Stimulated activated CD4-positive, alpha-beta T cell treated with anti-CD3 and anti-CD28 coated beads, Interleukin-4, amount 100 ng/mL, for 4 hours (primary cell): ENCODE results near the gene NCK2.
"Not testable (repeated sequence)": the region's sequence is repeated elsewhere in the genome, so short reads cannot be mapped to it uniquely, and the experiment has no call there.

Experiments used
- DNase-seq, 2 experiments: peaks; one replicate each; pipeline ENCODE4 v3.0.0-alpha.2; 2020

Gene NCK2

DNA sequence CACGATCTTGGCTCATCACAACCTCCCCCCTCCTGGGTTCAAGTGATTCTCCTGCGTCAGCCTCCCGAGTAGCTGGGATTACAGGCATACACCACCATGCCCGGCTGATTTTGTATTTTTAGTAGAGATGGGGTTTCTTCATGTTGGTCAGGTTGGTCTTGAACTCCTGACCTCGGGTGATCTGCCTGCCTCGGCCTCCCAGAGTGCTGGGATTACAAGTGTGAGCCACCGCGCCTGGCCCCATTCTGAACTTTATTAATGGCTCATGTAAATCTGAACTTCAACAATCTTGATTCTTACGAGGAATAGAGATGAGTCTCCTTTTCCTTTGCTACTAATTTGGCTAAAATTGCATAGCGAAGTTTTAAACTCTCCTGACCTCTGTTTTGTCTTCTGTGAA is 12.2 kb downstream of the NCK2 start:
- not testable (repeated sequence) for DNase-seq

DNA sequence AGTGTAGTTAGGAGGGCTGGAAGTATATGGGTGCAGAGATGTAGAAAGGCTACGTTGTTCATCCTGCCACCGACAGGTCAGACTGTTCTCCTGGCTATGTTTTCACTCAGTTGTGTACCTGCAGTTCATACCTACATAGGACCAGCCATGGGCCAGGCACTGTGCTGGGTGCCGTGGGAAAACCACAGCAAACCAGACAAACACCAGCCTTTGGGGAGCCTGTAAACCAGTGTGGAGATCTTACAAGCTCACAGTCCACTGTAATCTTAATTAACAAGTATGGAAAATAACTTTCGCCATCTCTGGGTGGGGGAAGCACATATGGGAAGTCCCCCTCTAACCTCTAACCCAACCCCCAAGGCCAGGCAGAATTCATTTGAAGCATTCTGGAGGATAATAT is 12.7 kb downstream of the NCK2 start:
- no peak for DNase-seq

DNA sequence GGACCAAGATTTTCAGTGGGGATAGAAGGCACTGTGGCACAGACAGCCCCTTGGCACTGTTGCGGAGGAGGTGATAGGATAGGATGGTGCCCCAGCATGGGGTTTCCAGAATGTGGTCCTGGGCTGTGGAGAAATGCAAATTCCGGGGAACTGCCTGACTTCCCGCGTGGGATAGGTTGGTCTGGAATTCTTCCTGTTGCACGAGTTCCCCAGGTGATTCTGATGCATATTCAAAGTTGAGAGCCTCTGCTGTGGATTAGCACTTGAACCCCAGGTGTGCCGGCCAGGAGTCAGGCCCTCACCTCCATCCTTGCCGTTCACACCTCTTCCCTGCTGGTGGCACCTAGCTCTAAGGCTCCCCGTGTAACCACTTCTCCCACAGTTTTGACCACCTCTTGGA is 15.5 kb downstream of the NCK2 start:
- no peak for DNase-seq

DNA sequence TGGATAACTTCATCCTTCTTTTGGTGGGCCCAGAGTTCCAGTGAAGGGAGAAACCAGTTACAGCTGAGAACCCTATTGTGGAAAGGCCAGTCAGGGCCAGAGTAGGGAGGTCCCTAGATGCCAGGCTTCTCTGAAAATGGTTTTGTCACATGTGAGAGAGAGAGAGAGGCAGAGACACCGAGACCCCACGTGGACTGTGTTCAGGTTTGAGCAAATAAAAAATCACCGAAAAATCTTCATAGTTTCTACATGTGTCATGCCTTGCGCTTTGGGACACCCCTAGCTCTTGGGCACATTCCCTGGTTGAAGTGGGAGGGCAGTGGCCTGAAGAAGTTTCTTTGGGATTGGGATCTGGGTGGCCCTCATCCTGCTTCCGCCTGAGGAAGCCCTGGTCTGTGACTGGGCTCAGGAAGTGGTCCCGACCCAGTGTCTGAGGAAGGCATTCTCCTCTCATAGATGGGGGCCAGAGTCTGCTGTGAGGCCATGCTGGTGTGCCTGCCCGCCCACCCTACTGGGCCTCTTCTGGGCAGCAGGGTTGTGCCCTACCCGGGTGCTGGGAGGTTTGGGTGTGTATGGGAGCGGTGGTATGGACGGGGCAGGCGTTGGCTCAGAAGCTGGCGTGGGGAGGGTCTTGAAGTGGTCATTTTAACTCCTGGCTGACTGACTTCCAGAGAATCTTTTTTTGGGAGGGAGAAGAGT is 16.1 kb downstream of the NCK2 start:
- no peak for DNase-seq

DNA sequence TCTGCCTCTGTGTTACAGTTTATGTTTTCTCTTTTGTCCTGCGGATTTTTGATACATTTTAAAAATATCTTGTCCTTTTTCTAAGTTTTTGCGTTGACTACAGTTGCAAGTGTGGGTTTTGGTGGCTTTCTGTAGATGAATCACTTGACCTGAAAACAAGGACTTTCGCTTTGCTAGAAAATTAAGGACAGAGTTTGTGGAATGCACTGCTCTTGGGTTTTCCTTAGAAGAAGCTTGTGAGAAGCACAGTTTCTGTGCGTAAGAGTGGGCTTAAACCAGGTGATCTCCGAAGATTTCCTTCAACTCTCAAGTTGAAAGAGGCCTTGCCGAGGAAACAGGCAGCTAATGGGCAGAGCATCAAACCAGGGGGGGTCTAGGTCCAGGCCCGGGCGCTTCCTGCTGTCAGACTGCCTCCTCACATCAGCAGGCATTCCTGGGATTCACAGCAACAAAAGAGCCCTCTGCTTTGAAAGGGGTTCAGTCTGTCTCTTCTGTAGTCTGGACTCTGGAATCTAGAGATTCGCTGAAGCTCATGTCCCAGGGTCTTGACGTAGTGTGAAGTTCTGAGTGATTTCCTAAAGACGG is 17.3 kb downstream of the NCK2 start:
- no peak for DNase-seq

DNA sequence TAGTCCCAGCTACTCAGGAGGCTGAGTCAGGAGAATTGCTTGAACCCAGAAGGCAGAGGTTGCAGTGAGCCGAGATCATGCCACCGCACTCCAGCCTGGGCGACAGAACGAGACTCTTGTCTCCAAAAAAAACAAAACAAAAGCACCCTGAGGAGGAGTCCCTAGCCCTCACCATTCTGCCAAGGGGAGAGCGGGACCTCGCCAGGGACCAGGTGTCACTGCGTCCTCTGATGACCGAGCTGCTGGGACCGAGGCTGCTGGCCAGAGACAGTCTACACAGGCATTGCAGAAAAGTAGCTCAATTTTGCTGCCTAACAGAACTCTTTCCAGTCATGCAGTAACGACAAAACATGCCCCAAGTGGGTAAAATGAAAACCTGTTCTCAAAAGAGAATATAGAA is 18.4 kb downstream of the NCK2 start:
- DNase-seq, result no peak

DNA sequence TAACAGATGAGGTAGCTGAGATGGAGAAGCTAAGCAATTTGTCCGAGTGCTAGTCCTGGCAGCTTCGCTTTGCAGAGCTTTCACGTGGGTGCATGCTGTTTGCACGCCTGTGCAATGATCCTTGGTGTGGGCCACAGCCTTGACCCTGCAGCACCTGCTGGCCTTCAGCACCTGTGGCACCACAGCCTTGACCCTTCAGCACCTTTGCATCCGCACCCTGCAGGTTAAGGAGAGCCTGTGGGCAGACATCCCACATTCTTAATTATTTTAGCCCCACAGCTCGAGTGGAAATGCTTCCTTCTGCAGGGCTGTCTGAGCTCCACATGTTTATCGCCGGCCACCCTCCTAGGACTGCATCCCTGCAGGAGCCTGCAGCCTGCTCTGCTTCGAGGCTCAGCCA is 19.3 kb downstream of the NCK2 start:
- no peak for DNase-seq

DNA sequence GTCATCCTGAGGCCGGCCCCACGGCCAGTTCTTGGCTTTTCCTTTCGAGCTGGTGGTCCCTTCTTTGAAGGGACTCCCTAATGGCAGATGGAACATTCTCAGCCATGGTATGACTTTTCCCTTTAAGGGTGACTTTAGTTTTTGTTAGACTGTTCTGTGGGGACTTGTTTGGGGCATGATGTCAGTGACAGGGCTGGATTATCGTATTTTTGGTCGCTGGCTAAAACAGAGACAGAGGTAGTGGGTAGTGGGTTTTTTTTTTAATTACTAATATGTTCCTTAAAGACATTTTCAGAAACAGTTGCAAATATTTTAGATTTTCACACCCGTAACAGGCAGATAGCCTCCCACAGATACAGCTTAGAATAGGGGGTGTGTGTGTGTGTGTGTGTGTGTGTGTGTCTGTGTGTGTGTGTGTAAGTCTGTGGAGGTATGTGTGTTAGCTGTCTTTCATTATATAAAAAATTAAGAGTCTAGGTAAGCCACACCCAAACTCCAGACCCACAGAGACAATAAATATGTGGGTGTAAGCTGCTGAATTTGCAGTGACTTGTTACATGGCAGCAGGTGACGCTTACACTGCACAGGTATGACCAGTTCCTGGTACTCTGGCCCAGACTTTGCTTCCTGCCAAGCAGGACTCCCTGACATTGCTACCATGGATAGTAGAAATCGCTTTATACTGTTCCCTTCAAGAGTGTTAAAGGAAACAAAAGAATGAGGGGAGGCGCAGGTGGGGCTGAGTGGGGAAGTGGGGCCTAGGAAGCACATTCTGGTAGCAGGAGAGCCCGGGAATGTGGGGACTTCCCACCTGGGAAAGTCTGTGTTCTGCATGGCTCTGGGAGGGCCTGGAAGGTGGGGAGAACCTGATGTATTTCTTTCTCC is 20.9 kb downstream of the NCK2 start:
- DNase-seq, result peak in 1 of 2 experiments; percentile 36

DNA sequence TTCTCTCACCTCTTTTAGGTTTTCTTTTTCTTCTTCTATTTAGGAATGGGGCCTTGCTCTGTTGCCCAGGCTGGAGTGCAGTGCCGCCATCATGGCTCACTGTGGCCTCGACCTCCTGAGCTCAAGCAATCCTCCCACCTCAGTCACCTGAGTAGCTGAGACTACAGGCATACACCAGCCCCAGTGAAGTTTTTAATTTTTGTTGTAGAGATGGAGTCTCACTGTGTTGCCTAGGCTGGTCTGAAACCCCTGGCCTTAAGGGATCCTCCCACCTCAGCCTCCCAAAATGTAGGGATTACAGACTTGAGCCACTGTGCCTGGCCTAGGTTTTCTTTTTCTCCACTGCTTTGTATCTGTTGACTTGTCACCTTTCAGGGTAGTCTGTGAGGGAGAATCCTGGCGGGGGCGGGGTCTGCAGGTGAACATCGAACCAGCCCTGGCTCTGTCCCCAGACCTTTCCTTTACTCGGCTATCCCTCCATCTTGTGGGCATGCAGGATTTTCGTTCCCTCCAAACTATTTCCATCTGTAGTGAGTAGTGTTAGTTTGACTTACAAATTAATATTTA is 21.7 kb downstream of the NCK2 start:
- no peak for DNase-seq

DNA sequence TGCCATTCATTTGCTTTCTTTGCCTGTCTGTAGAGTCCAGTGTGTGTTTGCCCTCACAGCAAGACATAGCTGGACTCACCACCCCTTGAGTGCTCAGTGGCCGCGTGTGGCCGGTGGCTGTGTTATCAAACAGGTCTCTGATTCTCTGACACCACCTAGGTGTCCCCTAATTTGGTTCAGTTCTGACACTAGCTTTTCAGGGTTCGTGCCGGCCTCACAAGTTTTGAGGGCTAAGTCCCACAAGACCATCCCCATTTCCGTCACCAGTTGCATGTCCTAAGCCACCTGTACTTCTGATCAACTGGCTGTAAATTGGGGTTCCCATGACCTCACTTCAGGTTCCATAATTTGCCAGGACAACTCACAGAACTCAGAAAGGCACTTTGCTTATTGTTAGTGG is 23.5 kb downstream of the NCK2 start:
- DNase-seq, result no peak

DNA sequence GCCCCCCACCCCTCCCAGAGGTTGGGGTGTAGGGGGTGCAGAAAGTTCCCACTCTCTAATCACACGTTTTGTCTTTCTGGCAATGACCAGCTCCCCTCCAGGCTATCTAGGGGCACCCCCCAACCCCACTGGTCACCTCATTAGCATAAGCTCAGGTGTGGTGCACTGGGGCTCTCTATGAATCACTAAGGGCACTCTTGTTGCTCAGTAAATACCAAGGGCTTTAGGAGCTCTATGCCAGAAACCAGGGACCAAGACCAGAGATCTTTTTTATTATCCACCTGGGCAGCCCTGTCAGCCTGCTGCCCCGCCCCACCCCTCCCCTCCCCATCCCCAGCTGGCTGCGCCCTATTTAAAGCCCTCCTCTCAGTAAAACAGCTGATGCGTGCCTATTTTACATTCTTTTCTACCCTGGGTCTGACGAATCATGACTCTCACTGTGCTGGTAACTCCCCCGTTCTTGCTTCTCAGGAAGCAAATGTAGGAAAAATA is 24.3 kb downstream of the NCK2 start:
- DNase-seq, result no peak

DNA sequence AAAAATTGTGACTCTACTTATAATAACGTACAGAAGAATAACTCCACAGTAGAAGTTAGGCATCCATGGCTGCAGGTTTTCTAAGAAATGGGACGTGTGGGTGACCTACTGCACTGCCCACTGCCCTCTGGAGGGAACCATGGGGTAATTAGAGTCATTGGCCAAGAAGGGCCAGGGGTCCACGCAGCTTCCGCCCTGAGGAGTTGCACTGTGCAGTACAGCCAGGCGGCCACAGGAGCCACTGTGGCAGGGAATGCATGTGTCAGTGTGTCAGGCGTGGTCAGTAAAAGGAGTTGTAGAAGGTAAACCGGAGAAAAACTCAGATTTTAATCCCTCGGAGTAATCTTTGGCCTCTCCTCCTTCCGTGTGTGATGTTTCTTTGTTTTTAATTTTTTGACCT is 24.8 kb downstream of the NCK2 start:
- no peak for DNase-seq

DNA sequence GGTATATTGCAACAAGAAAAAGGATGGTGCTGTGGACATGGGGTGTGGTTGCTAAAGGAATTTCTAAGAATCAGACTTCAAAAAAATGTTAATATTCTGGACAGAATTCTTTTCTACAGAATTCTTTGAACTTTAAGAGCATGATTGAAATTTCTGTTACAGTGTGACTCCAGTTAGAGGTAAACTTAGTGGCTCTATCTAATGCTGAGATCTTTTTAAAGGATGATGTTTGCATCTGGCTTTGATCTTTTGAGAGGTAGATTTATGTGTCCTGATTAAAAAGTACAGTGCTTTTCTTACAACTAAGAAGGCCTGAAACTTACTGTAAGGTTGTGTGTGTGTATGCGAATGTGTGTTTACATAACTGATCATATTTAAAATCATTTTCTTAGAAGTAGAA is 25.4 kb downstream of the NCK2 start:
- no peak for DNase-seq

DNA sequence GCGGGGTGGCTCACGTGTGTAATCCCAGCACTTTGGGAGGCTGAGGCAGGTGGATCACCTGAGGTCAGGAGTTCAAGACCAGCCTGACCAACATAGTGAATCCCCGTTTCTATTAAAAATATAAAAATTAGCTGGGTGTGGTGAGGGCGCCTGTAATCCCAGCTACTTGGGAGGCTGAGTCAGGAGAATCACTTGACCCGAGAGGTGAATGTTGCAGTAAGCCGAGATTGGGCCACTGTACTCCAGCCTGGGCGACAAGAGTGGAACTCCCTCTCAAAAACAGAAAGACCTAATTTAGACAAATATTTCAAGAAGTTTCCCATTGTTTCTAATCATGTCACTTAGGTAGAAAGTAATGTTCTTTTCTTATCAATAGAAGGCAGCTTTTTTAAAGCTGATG is 26.6 kb downstream of the NCK2 start:
- DNase-seq, result not testable (repeated sequence)

DNA sequence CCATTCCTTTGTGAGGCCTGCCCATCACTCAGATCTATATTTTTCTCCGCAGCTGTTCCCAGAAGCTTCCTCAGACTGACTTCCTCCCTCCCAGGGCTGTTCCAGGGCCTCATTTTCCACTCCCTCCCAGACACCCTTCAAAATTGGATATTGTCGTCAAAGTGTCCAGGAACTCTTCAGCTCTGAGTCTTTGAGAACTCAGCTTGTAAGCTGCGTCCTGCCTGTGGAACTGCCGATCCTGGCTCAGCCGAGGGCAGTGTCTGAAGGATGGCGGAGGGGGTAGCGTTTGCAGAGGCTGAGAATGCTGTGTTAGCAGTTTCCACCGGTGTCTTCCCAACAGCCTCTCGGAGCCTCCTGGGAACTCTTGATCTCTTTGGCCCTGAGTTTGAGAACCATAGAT is 27.1 kb downstream of the NCK2 start:
- no peak for DNase-seq

DNA sequence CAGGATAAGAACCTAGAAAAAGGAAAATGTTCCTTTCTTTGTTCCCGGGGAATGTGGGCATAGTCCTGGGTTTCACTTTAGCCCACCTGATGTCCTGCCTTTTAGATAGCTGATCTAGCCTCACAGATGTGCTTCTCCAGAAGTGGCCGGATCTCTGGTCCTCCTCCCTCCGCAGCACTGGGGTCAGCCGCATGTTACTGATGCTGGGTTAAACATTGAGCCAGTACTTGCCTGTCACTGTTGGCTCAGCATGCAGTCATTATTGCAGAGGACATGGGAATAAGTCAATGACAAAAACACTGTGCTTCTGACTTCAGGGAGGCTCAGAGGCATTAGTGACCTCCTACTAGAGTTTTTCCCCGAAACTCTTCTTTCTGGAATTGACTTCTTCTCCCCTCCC is 27.6 kb downstream of the NCK2 start:
- no peak for DNase-seq

DNA sequence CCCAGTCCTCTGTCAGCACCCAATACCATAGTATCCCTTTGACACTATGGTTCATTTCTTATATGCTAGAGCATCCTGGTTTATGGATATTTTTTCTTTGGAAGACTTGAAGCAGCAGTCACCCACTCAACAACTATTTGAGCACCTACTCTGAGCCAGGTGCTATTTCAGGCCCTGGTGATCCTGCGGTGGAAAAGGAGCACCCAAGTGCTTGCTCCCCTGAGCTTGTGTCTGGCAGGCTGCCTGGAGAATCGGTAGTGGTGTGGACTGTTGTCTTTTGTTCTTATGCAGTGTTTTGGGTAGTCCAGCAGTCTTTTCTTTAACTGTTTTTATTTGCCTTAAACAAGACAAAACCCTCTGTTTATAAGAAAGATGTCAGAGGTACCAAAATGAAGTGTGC is 28.9 kb downstream of the NCK2 start:
- no peak for DNase-seq

DNA sequence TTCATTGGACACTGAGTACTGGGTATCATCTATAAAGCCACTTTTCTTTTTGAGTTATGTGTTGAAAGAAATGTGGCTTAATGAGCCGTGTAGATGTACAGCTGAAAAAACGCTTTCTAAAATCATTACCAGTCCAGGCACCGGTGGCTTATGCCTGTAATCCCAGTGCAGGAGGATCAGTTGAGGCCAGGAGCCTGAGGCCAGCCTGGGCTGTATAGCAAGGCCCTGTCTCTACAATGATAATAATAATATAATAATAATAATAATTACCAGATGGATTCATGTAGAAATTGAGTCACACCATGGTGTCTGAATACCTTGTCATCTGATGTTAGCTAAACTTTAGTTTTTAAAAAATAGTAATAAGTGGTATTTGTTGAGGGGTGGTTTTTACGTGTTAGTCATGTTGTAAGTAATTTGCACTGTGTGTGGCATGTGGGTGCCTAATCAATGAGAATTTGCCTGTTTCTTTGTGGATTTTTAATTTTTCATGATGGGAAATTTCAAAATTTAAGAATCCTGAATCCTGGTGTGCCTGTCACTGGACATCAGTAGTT is 30.1 kb downstream of the NCK2 start:
- DNase-seq, result no peak

DNA sequence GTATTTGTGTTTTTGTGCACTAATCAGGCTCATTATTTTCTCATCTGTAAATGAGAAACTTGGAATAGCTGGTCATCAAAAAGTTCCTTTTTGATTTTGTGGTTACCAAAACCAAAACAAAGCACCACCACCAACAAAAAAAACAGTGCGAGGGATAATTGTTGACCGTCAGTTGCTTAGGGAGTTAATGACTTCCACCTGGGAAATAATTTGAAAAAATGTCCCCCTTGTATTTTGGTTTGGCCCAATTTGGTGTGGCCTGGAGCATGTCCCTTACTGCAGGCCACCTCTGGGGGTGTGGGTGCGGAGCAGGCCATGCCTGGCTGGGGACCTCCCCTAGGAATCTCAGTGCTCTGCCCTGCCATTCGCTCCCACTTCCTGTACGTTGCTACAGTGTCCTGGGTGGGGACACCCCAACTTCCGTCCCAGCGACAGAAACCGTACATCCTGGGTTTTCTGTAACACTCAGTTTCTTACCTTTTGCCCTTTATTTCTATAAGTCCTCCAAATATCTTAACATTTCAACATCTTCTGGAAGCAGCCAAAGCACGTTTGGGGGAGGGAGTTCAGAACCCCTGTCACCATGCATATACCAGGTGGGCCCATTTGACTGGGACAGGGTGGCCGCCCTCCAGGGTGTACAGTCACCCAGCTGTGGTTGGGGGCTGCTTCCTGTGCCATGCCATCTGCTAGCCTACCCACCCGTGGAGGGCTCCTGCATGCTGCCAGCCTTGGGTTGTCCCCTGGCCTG is 31.3 kb downstream of the NCK2 start:
- no peak for DNase-seq

DNA sequence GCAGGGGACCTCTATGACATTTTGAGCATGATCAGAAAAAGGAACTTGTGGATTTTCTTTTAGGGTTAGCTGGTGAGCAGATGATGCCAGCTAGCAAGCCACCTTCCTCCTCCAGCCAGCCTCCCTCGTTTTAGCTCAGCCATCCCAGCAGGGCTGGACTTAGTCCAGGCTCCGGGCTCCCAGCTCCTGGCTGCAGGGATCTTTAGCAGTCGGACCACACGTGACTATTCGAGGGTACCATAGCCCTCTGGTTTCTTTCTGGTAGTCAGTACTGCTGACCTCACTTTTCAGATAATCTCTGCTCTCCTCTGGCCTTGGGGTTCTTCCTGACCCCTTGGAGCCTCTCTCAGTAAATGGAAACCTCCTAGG is 31.8 kb downstream of the NCK2 start:
- no peak for DNase-seq

DNA sequence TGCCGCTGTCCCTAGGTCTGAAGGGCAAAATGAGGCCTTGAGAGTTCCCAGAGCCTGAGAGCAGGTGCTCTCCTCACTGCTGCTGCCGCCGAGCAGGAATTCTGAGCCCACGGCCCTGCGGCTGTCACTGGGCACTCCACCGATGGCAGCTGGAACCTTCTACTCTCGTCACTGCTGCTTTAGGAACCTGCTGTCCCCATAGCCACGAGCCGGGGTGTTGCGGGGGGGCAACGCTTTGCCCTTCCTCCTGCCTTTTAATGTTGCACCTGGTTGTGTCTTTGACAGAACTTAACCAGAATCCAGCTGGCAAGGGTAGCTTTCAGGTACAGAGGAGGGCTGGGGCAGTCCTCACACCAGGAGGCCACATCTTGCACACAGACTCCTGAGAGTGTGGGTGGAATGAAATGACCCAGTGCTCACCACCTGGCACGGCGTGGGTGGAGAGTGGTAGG is 32.3 kb downstream of the NCK2 start:
- no peak for DNase-seq

DNA sequence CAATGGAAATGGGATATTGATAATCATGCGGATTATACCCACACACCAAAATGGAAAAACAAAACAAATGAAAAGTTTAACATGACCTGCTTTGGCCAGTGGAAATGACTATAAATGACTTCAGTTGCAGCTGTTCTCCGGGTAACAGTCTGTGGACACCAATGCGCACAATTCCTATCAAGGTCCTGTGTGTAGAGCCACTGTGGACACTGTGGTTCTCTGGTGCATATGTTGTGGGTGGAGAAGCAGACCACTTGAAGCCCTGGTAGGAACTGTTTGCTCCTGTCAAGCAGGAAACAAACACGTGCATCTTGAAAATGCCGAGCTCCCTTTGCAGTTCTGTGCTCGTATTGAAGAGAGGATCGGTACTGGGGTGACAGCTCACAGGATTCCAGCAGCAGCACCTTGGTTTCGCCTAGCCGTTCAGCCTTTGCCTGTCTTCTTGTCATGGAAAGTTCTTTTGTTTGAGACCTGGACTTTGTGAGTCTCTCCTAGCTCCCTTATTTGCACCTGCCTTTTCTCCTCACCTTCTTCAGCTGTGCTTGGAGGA is 32.9 kb downstream of the NCK2 start:
- no peak for DNase-seq
